GM13976 (cell line): Measurements from ENCODE around the gene NEGR1.

Experiments
- DNase-seq: peaks from one replicate; pipeline ENCODE4 v3.0.0; 2012; ENCODE audit warnings: low spot score
- CTCF ChIP-seq: IDR thresholded peaks from 2 replicates; pipeline ENCODE4 v1.5.1; 2012; ENCODE audit warnings: borderline replicate concordance, mild to moderate bottlenecking; ENCODE audit not compliant: insufficient read depth; ENCODE audit errors: extremely low read depth, missing control alignments, control extremely low read depth
- in situ Hi-C: fragments of 300-500 bp; cut with MboI; formaldehyde crosslinking; loops from one replicate; pipeline ENCODE4 v1.12.0; 2022; ENCODE audit warnings: low sequenced_read_pairs, mixed read lengths, inconsistent platforms; ENCODE audit not compliant: unreplicated experiment

The NEGR1 gene

GRCh38 chr1:71561729-71562128 lies 720.6 kb downstream of the NEGR1 start:
- TF ChIP-seq CTCF, result no peak
- in situ Hi-C loops, result no loop called here
- DNase-seq, result no peak

DNA sequence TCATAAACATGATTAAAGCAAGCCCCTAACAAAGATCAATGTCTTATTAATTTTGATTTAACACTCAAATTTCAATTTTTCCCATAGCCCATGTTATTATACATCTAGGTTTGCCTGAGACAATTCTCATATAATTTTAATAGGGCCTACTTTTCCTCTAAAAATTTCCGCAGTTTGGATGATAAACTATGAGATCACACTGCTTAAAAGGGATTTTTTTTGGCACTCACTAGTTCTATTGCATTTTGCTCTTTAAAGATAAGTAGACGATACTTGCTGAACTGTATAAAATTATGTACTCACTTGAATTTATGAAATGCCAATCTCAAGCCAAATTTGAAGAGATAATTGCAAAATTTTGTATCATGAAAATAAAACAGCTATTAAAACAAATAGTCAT lies 721.1 kb downstream of the NEGR1 start:
- in situ Hi-C loops, result no loop called here
- no peak for DNase-seq
- TF ChIP-seq CTCF, result no peak

DNA sequence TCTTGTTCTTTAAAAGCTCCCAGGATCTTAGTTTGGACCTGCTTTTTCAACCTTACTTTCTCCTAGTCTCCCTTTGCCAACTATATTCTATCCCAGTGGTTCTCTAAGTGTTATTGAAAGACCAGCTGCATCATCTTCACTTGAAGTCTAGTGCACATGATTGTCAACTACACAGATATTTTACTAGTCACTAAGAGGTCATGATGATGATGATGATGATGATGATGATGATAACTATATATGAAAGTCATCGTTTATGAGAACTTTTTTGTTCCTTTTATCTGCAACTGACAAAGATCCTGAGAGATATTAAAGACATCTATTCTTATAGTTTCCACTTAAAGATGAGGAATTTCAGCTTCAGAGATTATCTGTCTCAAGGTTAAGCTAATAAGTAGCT lies 722.5 kb downstream of the NEGR1 start:
- in situ Hi-C loops, result no loop called here

GRCh38 chr1:71557138-71557537 lies 725.2 kb downstream of the NEGR1 start:
- no peak for DNase-seq
- in situ Hi-C loops, result no loop called here
- no peak for TF ChIP-seq CTCF

More for the DNA sequence above, 722.5 kb downstream of the NEGR1 start:
- no peak for TF ChIP-seq CTCF
- no peak for DNase-seq

DNA sequence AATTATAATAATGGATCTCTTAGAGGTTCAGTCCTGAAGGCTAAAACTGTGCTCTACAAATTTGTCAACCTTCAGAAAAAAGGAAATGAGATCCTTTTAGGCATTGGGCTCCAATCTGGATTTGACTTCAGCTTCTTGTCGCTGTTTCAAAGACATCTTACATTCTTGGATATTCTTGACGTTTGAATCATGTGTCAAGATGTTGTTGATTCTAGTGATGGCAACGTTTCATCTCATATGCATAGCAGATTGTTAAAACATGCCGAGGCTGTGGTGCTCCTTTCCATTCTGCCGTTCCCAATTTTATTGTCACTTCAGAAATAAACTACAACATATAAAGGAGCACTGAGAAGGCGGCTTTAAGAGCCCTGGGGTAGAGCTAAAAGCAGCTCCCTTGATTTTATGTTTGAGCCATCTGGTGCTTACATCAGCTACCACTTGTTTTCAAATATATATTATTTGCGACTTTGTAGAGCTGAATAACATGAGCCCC lies 733.9 kb downstream of the NEGR1 start:
- in situ Hi-C loops, result no loop called here
- no peak for DNase-seq
- no peak for TF ChIP-seq CTCF

- no peak for TF ChIP-seq CTCF
- DNase-seq, result no peak
- in situ Hi-C loops, result no loop called here
Observed at GRCh38 chr1:71542155-71542554, 740.2 kb downstream of the NEGR1 start.

GRCh38 chr1:71533950-71534349 lies 748.4 kb downstream of the NEGR1 start:
- no peak for TF ChIP-seq CTCF
- DNase-seq, result no peak
- in situ Hi-C loops, result no loop called here
